ENCODE measurements around the gene NPHP1.
"Not testable (repeated sequence)": the region's sequence is repeated elsewhere in the genome, so short reads cannot be mapped to it uniquely, and the experiment has no call there.

Gene NPHP1

GRCh38 chr2:110083757-110084156, 121.1 kb downstream of the NPHP1 start:
- H3K4me3 Mint-ChIP-seq, H3K27me3 Mint-ChIP-seq, H3K27ac Mint-ChIP-seq, H3K4me1 Mint-ChIP-seq, H3K36me3 Mint-ChIP-seq, H3K9me3 Mint-ChIP-seq: not testable (repeated sequence)

GRCh38 chr2:110083162-110083561, 121.7 kb downstream of the NPHP1 start:
- not testable (repeated sequence) for H3K4me3 Mint-ChIP-seq, H3K27me3 Mint-ChIP-seq, H3K36me3 Mint-ChIP-seq, H3K4me1 Mint-ChIP-seq, H3K27ac Mint-ChIP-seq, H3K9me3 Mint-ChIP-seq

GRCh38 chr2:110078104-110078503, 126.7 kb downstream of the NPHP1 start:
- not testable (repeated sequence) for H3K9me3 Mint-ChIP-seq, H3K27me3 Mint-ChIP-seq, H3K4me1 Mint-ChIP-seq, H3K36me3 Mint-ChIP-seq, H3K4me3 Mint-ChIP-seq, H3K27ac Mint-ChIP-seq

GRCh38 chr2:110075896-110076295, 128.9 kb downstream of the NPHP1 start:
- H3K4me1 Mint-ChIP-seq, H3K36me3 Mint-ChIP-seq, H3K27ac Mint-ChIP-seq, H3K4me3 Mint-ChIP-seq, H3K9me3 Mint-ChIP-seq, H3K27me3 Mint-ChIP-seq: not testable (repeated sequence)

All from activated naive CD4-positive, alpha-beta T cell treated with anti-CD3 and anti-CD28 coated beads, Interleukin-2, amount 50 U/mL, for 24 hours (primary cell).